Measurements from ENCODE around the gene PRKCE.

- TF ChIP-seq POLR2A (IDR thresholded peaks at IDR 0.05) = no peak
- TF ChIP-seq, protein P1, sequence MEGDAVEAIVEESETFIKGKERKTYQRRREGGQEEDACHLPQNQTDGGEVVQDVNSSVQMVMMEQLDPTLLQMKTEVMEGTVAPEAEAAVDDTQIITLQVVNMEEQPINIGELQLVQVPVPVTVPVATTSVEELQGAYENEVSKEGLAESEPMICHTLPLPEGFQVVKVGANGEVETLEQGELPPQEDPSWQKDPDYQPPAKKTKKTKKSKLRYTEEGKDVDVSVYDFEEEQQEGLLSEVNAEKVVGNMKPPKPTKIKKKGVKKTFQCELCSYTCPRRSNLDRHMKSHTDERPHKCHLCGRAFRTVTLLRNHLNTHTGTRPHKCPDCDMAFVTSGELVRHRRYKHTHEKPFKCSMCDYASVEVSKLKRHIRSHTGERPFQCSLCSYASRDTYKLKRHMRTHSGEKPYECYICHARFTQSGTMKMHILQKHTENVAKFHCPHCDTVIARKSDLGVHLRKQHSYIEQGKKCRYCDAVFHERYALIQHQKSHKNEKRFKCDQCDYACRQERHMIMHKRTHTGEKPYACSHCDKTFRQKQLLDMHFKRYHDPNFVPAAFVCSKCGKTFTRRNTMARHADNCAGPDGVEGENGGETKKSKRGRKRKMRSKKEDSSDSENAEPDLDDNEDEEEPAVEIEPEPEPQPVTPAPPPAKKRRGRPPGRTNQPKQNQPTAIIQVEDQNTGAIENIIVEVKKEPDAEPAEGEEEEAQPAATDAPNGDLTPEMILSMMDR (IDR thresholded peaks at IDR 0.05) = no peak
Measured at GRCh38 chr2:45781464-45781811, 130.0 kb downstream of the PRKCE start.
